Glutamatergic neuron (in vitro differentiated cells): ENCODE results near the gene COQ4. TPM values are rescaled to one million over a fixed set of nuclear protein-coding genes. Genes with fewer than 3 reads are reported as not detected.
"Not testable (repeated sequence)": the region's sequence is repeated elsewhere in the genome, so short reads cannot be mapped to it uniquely, and the experiment has no call there.

Source experiments
- DNase-seq: peaks from one replicate; pipeline ENCODE4 v3.0.0; 2022
- H3K27ac Mint-ChIP-seq: one replicate; pipeline ENCODE4 v1.8.0; 2020; ENCODE audit warnings: mild to moderate bottlenecking, mixed read lengths, inconsistent platforms; ENCODE audit not compliant: unreplicated experiment
- H3K27me3 Mint-ChIP-seq: one replicate; pipeline ENCODE4 v1.8.0; 2020; ENCODE audit warnings: mild to moderate bottlenecking, moderate library complexity, mixed read lengths, inconsistent platforms; ENCODE audit not compliant: unreplicated experiment
- H3K36me3 Mint-ChIP-seq: one replicate; pipeline ENCODE4 v1.8.0; 2020; ENCODE audit warnings: mild to moderate bottlenecking, mixed read lengths, inconsistent platforms; ENCODE audit not compliant: unreplicated experiment
- H3K4me1 Mint-ChIP-seq: one replicate; pipeline ENCODE4 v1.8.0; 2020; ENCODE audit warnings: mild to moderate bottlenecking, low read depth, mixed read lengths, inconsistent platforms; ENCODE audit not compliant: unreplicated experiment
- H3K4me3 Mint-ChIP-seq: one replicate; pipeline ENCODE4 v1.8.0; 2020; ENCODE audit warnings: mild to moderate bottlenecking, mixed read lengths, inconsistent platforms; ENCODE audit not compliant: unreplicated experiment
- H3K9me3 Mint-ChIP-seq: one replicate; pipeline ENCODE4 v1.8.0; 2020; ENCODE audit warnings: mild to moderate bottlenecking, moderate library complexity, mixed read lengths, inconsistent platforms; ENCODE audit not compliant: unreplicated experiment
- total RNA-seq: library from RNA; stranded (reverse); fragmentation: NEBNext Ultra II Directional; extraction: Animal tissue kit (Norgen Biotek cat#: 25700); gene quantifications from one replicate; pipeline ENCODE4 v1.2.1, GENCODE V29; 2021; ENCODE audit not compliant: unreplicated experiment
- TF ChIP-seq, protein P1 (sequence below): fragments of 200-600 bp; sonication (generic); IDR thresholded peaks from one replicate; pipeline ENCODE4 v1.5.0; 2021; ENCODE audit not compliant: partially characterized antibody, unreplicated experiment

The COQ4 gene
- total RNA-seq, 1 donor from 2014 or later = 35.8 TPM

DNA sequence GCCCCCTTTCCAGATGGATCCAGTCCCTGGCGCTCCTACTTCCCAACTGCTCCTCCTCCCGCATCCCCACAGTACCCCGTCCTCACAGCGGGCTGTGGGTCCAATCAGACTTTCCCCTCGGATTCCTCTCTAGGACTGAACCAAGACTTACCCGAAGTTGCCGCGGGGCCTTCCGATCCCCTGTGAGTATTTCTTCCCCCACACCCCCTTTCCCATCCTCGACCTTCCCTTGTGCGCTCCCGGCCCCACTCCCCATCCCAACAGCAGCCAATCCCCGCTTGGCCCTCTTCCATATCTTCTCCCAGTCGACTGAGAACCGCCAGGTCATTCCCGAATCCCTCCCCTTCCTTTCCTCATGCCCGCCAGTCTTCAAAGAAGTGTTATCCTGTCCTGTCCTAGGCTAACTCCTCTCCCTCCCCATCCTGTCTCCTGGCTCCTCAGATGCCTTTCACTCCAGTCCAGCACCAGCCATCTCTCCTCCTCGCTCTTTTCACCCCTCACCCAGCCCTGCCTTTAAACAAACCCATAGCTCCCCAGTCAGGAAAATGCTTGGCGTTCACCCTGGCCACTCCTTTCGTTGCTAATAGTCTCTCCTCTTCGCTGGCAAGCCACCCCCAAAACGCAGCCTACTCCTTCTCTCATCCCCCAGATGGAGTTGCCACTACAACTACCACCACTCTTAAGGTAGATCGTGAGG is 45.9 kb upstream of the COQ4 start:
- H3K36me3 Mint-ChIP-seq = no peaks in the 10 kb centered on the region
- H3K4me1 Mint-ChIP-seq = peaks cover 11% of the 10 kb centered on the region
- DNase-seq = no peak

DNA sequence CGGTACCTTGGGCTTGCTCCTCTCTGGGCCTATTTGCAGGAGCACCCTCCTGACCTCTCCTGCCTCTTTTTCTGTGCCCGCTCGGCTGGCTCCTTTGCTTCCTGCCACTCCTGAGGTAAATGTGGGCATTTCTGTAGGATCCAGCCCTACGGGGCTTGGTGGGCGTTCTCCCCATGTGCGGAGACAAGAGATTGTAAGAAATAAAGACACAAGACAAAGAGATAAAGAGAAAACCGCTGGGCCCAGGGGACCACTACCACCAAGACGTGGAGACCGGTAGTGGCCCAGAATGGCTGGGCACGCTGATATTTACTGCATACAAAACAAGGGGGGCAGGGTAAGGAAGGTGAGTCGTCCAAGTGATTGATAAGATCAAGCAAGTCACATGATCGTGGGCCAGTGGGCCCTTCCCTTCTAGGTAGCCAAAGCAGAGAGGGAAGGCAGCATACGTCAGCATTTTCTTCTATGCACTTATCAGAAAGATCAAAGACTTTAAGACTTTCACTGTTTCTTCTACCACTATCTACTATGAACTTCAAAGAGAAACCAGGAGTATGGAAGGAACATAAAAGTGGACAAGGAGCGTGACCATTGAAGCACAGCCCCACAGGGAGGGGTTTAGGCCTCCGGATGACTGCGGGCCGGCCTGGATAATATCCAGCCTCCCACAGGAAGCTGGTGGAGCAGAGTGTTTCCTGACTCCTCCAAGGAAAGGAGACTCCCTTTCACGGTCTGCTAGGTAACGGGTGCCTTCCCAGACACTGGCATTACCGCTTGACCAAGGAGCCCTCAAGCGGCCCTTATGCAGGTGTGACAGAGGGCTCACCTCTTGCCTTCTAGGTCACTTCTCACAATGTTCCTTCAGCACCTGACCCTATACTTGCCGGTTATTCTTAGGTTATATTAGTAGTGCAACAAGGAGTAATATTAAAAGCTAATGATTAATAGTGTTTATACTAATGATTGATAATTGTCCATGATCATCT is 43.3 kb upstream of the COQ4 start:
- H3K4me3 Mint-ChIP-seq, H3K36me3 Mint-ChIP-seq, H3K27me3 Mint-ChIP-seq, DNase-seq, H3K27ac Mint-ChIP-seq: not testable (repeated sequence)
- Mint-ChIP-seq H3K9me3 (peaks cover 14% of the 10 kb centered on the region), H3K4me1 (peaks cover 10% of the 10 kb centered on the region)

More for the DNA sequence above, 45.9 kb upstream of the COQ4 start:
- TF ChIP-seq, protein P1, sequence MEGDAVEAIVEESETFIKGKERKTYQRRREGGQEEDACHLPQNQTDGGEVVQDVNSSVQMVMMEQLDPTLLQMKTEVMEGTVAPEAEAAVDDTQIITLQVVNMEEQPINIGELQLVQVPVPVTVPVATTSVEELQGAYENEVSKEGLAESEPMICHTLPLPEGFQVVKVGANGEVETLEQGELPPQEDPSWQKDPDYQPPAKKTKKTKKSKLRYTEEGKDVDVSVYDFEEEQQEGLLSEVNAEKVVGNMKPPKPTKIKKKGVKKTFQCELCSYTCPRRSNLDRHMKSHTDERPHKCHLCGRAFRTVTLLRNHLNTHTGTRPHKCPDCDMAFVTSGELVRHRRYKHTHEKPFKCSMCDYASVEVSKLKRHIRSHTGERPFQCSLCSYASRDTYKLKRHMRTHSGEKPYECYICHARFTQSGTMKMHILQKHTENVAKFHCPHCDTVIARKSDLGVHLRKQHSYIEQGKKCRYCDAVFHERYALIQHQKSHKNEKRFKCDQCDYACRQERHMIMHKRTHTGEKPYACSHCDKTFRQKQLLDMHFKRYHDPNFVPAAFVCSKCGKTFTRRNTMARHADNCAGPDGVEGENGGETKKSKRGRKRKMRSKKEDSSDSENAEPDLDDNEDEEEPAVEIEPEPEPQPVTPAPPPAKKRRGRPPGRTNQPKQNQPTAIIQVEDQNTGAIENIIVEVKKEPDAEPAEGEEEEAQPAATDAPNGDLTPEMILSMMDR = no peak
- Mint-ChIP-seq H3K9me3 (peaks cover 12% of the 10 kb centered on the region), H3K27me3 (peaks cover 5% of the 10 kb centered on the region), H3K27ac (peak overlapping the region; percentile 91), H3K4me3 (peak overlapping the region; percentile 99)

DNA sequence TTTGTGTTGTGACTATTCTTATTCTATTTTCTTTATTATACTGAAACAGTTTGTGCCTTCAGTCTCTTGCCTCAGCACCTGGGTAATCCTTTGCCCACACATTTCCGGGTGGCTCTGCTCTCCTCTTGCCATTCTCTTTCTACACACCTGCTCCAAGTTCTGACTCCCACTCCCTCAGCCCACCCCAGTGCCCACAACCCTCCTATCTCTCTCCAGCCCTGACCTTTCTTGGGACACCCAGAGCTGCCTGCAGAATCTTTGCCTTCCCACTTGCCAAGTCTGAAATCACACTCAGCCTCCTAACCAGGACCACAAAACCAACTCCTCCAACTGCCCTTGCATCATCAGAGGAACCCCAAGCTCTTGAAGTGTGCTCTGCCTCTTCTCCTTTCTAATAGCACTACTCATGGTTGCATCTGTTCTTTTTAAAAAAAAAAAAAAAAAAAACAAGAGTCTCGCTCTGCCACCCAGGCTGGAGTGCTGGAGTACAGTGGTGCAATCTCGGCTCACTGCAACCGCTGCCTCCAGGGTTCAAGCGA is 42.5 kb upstream of the COQ4 start:
- Mint-ChIP-seq H3K9me3 (peaks cover 12% of the 10 kb centered on the region), H3K27ac (no peak overlapping the region), H3K27me3 (peaks cover 5% of the 10 kb centered on the region), H3K36me3 (no peaks in the 10 kb centered on the region), H3K4me3 (no peak overlapping the region), H3K4me1 (peaks cover 6% of the 10 kb centered on the region)
- no peak for DNase-seq
- TF ChIP-seq, protein P1 = no peak

DNA sequence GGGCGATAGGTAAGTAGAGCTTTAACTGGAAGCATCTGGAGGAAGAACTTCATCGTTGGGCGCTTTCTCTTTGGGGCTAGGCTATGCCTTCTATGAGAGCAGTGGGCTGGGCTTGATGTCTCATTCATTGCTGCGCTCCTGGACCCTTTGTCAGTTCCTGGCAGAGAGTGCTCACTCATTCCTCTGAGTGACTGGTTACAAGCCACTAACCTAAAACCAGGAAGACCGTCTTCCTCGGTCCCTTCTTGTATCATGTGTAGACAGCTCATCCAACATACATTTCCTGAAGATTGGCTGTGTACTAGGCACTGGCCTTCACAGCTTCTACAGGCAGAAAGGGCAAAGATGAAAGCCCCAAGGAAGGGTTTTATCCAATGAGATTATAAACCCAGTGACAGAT is 40.1 kb upstream of the COQ4 start:
- no peak for DNase-seq
- H3K4me3 Mint-ChIP-seq = no peak overlapping the region
- TF ChIP-seq, protein P1 = no peak
- no peak overlapping the region for H3K27ac Mint-ChIP-seq
- H3K4me1 Mint-ChIP-seq = no peaks in the 10 kb centered on the region
- H3K36me3 Mint-ChIP-seq = no peaks in the 10 kb centered on the region
- H3K9me3 Mint-ChIP-seq = peaks cover 4% of the 10 kb centered on the region
- H3K27me3 Mint-ChIP-seq = peaks cover 1% of the 10 kb centered on the region

DNA sequence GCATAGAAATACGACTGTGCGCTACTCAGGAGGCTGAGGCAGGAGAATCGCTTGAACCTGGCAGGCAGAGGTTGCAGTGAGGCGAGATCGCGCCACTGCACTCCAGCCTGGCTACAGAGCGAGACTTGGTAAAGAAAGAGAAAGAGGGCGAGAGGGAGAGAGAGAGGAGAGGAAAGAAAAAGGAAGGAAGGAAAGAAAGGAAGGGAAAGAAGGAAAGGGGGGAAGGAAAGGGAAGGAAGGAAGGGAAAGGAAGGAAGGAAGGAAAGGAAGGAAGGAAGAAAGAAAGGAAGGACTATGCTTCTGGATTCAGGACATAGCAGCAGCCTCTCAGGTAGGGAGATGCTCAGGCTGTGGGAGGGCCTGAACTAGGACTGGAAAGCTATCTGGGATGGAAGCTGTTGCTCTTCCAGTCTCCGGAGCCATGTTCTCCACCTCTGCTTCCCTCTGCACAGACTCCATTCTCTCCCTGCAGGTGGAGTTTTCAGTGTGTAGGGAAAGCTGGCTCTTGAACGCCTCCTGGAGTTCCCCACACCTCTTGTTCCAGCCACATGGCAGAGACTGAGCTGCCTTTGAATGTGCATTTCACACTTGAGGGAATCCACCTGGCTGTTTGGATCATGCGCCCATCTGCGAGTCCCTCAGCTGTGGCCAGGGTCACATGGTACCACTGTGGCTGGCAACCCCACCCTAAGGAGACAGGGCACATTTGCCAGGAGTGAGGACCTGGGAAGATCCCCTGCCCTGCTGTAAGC is 37.4 kb upstream of the COQ4 start:
- Mint-ChIP-seq H3K27me3 (peaks cover 4% of the 10 kb centered on the region), H3K9me3 (peaks cover 3% of the 10 kb centered on the region), H3K27ac (no peak overlapping the region), H3K36me3 (no peaks in the 10 kb centered on the region), H3K4me1 (no peaks in the 10 kb centered on the region), H3K4me3 (no peak overlapping the region)
- no peak for DNase-seq
- TF ChIP-seq, protein P1 = no peak
